DOHH2 (cell line): ENCODE results near the gene ATAD3B.

Experiments used
- CTCF ChIP-seq: fragments of 200-600 bp; sonication (generic); IDR thresholded peaks from one replicate; pipeline ENCODE4 v1.5.1; 2014; ENCODE audit warnings: antibody characterized with exemption, mild to moderate bottlenecking, low read depth, low read length; ENCODE audit not compliant: poor library complexity, severe bottlenecking
- EZH2phosphoT487 ChIP-seq: fragments of 200-600 bp; sonication (generic); IDR thresholded peaks from 2 replicates; pipeline ENCODE4 v1.6.1; 2017; ENCODE audit warnings: borderline replicate concordance, mild to moderate bottlenecking, antibody characterized with exemption, low read length, moderate library complexity, mixed read lengths

- no peak for TF ChIP-seq CTCF
- TF ChIP-seq EZH2phosphoT487 = no peak
Measured at GRCh38 chr1:1507305-1507704, 35.7 kb downstream of the ATAD3B start.
